Endothelial cell of umbilical vein (primary cell): ENCODE data around the gene STPG4. TPM values are rescaled to one million over a fixed set of nuclear protein-coding genes. Genes with fewer than 3 reads are reported as not detected.

Experiments used
- BruUV-seq: library from RNA; stranded (reverse); fragments of 400-500 nt; replicated peaks from 2 replicates; lab custom pipeline; 2021; lab: Mats Ljungman, UMichigan
- CTCF ChIA-PET: fragments of 300-600, 350-600 bp; sonication (Branson Sonifier 250); formaldehyde crosslinking; loops from one replicate; lab custom pipeline; 2021; ENCODE audit warnings: antibody characterized with exemption, inconsistent platforms; lab: Charles Lee
- POLR2A ChIA-PET: fragments of 300-600, 350-600 bp; sonication (Branson Sonifier 250); formaldehyde crosslinking; loops from one replicate; lab custom pipeline; 2021; ENCODE audit warnings: antibody characterized with exemption, inconsistent platforms; lab: Charles Lee
- DNase-seq: peaks from one replicate; pipeline ENCODE4 v3.0.0-alpha.2; 2011; ENCODE audit warnings: low read depth, low spot score
- FAIRE-seq: peaks from 2 replicates; lab custom pipeline; 2011; peaks lifted over from hg19 to GRCh38; lab: Jason Lieb, UNC
- H2AFZ ChIP-seq: 2 replicates; pipeline ENCODE4 v1.6.0; 2012; ENCODE audit warnings: low read depth, low read length, control low read depth, inconsistent platforms
- H3K27ac ChIP-seq: 2 replicates; pipeline ENCODE4 v1.5.1; 2011; ENCODE audit warnings: low read depth, mild to moderate bottlenecking, control low read depth, low read length, moderate library complexity; ENCODE audit not compliant: insufficient read depth
- H3K27me3 ChIP-seq, 2 experiments: 2 replicates each; pipeline versions ENCODE4 v1.6.0 to v1.6.1; 2011; ENCODE audit warnings: low read length in 2 of 2, mixed read lengths in 1 of 2; ENCODE audit not compliant: control insufficient read depth in 2 of 2, insufficient read depth in 2 of 2
- H3K36me3 ChIP-seq, 2 experiments: 2 replicates in 1 of 2; 3 replicates in 1 of 2; pipeline ENCODE4 v1.5.1; 2011; ENCODE audit warnings: low read length in 2 of 2, mild to moderate bottlenecking in 1 of 2, moderate library complexity in 1 of 2; ENCODE audit not compliant: control insufficient read depth in 2 of 2, insufficient read depth in 2 of 2; ENCODE audit errors: extremely low read depth in 1 of 2
- H3K4me1 ChIP-seq: 3 replicates; pipeline ENCODE4 v1.5.1; 2011; ENCODE audit warnings: mild to moderate bottlenecking, low read length; ENCODE audit not compliant: control insufficient read depth, insufficient read depth; ENCODE audit errors: extremely low read depth
- H3K4me2 ChIP-seq: 2 replicates; pipeline ENCODE4 v1.6.1; 2011; ENCODE audit warnings: low read length, control low read depth, mixed read lengths; ENCODE audit not compliant: insufficient read depth
- H3K4me3 ChIP-seq, 3 experiments: fragments of 200-600 bp in 1 of 3; sonication (generic), shearing (Covaris generic) in 1 of 3; replicated peaks in 1 of 3; 2 replicates each; pipeline ENCODE4 v1.5.1; 2011 to 2016; ENCODE audit warnings: control low read depth in 3 of 3, low read length in 3 of 3, mild to moderate bottlenecking in 2 of 3, inconsistent platforms in 1 of 3, low read depth in 1 of 3, moderate library complexity in 1 of 3; ENCODE audit not compliant: insufficient read depth in 1 of 3
- H3K79me2 ChIP-seq: 2 replicates; pipeline ENCODE4 v1.6.0; 2012; ENCODE audit warnings: low read length, inconsistent platforms; ENCODE audit not compliant: control insufficient read depth, insufficient read depth
- H3K9ac ChIP-seq: replicated peaks from 2 replicates; pipeline ENCODE3; 2011; ENCODE audit warnings: low read length, control low read depth; ENCODE audit not compliant: insufficient read depth; ENCODE audit errors: extremely low read depth
- H3K9me1 ChIP-seq: replicated peaks from 3 replicates; pipeline ENCODE4 v1.6.0; 2011; ENCODE audit warnings: mild to moderate bottlenecking, low read length; ENCODE audit not compliant: control insufficient read depth, insufficient read depth; ENCODE audit errors: extremely low read depth
- H3K9me3 ChIP-seq: replicated peaks from 2 replicates; pipeline ENCODE4 v1.5.1; 2012; ENCODE audit warnings: low read length, inconsistent platforms; ENCODE audit not compliant: control insufficient read depth, insufficient read depth
- H4K20me1 ChIP-seq: replicated peaks from 2 replicates; pipeline ENCODE3; 2011; ENCODE audit warnings: mild to moderate bottlenecking, low read length; ENCODE audit not compliant: control insufficient read depth, insufficient read depth; ENCODE audit errors: extremely low read depth
- CTCF ChIP-seq, 2 donors: IDR thresholded peaks; 1 replicate in 1 of 2; 2 replicates in 1 of 2; pipeline ENCODE4 v1.5.1; 2011; ENCODE audit warnings: low read length in 2 of 2, mild to moderate bottlenecking in 2 of 2, moderate library complexity in 2 of 2, control low read depth in 1 of 2, inconsistent platforms in 1 of 2, low read depth in 1 of 2; ENCODE audit not compliant: insufficient read depth in 1 of 2; ENCODE audit errors: extremely low read depth in 1 of 2
- EZH2 ChIP-seq: IDR thresholded peaks from 2 replicates; pipeline ENCODE4 v1.6.1; 2012; ENCODE audit warnings: borderline replicate concordance, low read depth, mild to moderate bottlenecking, moderate library complexity, low read length, inconsistent platforms; ENCODE audit not compliant: severe bottlenecking
- FOS ChIP-seq: IDR thresholded peaks from 2 replicates; pipeline ENCODE4 v1.6.1; 2011; ENCODE audit warnings: mild to moderate bottlenecking, low read length, moderate library complexity, borderline replicate concordance; ENCODE audit not compliant: insufficient read depth
- GATA2 ChIP-seq: IDR thresholded peaks from 2 replicates; pipeline ENCODE4 v1.7.0; 2011; ENCODE audit warnings: low read depth, mild to moderate bottlenecking, moderate library complexity, mixed read lengths, low read length; ENCODE audit not compliant: insufficient read length, insufficient read depth
- JUN ChIP-seq: IDR thresholded peaks from 2 replicates; pipeline ENCODE4 v1.6.1; 2011; ENCODE audit warnings: borderline replicate concordance, low read depth; ENCODE audit not compliant: insufficient read length, insufficient read depth
- MYC ChIP-seq: IDR thresholded peaks from one replicate; pipeline ENCODE4 v1.6.1; 2011; ENCODE audit warnings: mild to moderate bottlenecking, low read depth, low read length
- POLR2A ChIP-seq: IDR thresholded peaks from 2 replicates; pipeline ENCODE4 v1.6.1; 2012; ENCODE audit warnings: low read depth, mild to moderate bottlenecking, control low read depth, low read length
- POLR2AphosphoS5 ChIP-seq: IDR thresholded peaks from 2 replicates; pipeline ENCODE4 v1.6.1; 2012; ENCODE audit warnings: low read depth, mild to moderate bottlenecking, control low read depth, low read length, moderate library complexity; ENCODE audit not compliant: insufficient read depth
- dilution Hi-C: fragments of 300-500 bp; cut with MboI; formaldehyde crosslinking; loops from one replicate; pipeline ENCODE4 v1.15.0; 2019; ENCODE audit warnings: low sequenced_read_pairs; ENCODE audit not compliant: extremely low pct_ligation_motif_present
- intact Hi-C: fragments of 100-400 bp; cut with micrococcal nuclease; formaldehyde crosslinking; loops from one replicate; pipeline ENCODE4 v1.10.0; 2022
- polyA plus RNA-seq, 4 experiments: library from polyadenylated mRNA; depleted of rRNA in 3 of 4; stranded (reverse) in 3 of 4; unstranded in 1 of 4; fragments of >200 nt; gene quantifications; 2 replicates each; pipeline versions ENCODE4 v1.2.1 to v1.2.3, GENCODE V29; 2011 to 2012; ENCODE audit warnings: missing spikeins in 1 of 4
- total RNA-seq: library from RNA; stranded (reverse); gene quantifications from 2 replicates; pipeline ENCODE4 v1.2.3, GENCODE V29; 2021
- TF ChIP-seq, protein P1 (sequence below): IDR thresholded peaks from 2 replicates; pipeline ENCODE4 v1.6.1; 2011; ENCODE audit not compliant: insufficient read depth, insufficient read length

STPG4 gene
- total and polyA plus RNA-seq, 2 donors (not counting 3 experiments of a cell fraction or from before 2014, with no cell fraction given), result 0.53 TPM; not detected in 1

DNA sequence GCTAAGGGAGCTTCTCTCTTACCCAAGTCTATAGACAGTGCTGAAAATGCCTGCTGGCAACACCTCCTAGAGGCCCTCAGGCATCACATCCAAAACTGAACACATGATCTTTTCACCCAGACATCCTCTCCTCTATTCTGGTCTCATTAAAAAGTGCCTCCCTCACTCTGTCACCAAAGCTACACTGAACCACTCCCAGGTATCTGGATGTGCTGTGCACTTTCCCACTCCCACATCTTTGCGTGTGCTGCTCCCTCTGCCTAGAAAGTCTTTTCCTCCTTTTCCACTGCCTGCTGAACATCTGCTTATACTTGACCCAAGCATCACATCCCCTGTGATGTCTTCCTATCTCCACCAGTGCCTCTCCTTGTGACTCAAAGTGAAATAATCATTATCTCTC is 26.1 kb upstream of the STPG4 start:
- FAIRE-seq, result no peak
- no peaks in the 10 kb centered on the region for H3K9me1 ChIP-seq
- ChIA-PET POLR2A (no interaction called here), CTCF (interaction anchor here (1.0 kb wide), 1 partner anchor 142 kb away, joined by 3 read pairs; no protein-coding TSS in a partner anchor)
- intact Hi-C loops, result no loop called here
- H2AFZ ChIP-seq, result no peak overlapping the region
- dilution Hi-C loops, result no loop called here
- H3K9me3 ChIP-seq, result no peaks in the 10 kb centered on the region
- H3K27ac ChIP-seq, result no peak overlapping the region
- no peak for DNase-seq
- H3K79me2 ChIP-seq, result peaks cover 1% of the 10 kb centered on the region
- no peaks in the 10 kb centered on the region for H3K36me3 ChIP-seq
- no peak overlapping the region for H3K4me2 ChIP-seq
- H3K4me1 ChIP-seq, result peaks cover 7% of the 10 kb centered on the region
- no peak overlapping the region for H3K4me3 ChIP-seq
- H3K27me3 ChIP-seq, result no peaks in the 10 kb centered on the region
- BruUV-seq, result no TSS peak
- H4K20me1 ChIP-seq, result no peaks in the 10 kb centered on the region
- H3K9ac ChIP-seq, result no peak overlapping the region
- no peak for TF ChIP-seq POLR2AphosphoS5
- TF ChIP-seq POLR2A, result no peak
- no peak for TF ChIP-seq EZH2
- no peak for TF ChIP-seq JUN
- TF ChIP-seq MYC, result no peak
- TF ChIP-seq, protein P1, sequence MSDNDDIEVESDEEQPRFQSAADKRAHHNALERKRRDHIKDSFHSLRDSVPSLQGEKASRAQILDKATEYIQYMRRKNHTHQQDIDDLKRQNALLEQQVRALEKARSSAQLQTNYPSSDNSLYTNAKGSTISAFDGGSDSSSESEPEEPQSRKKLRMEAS, result no peak
- no peak for TF ChIP-seq CTCF (IDR thresholded peaks at IDR 0.05; ENCODE audit: extremely low read depth in 1 of 2, insufficient read depth in 1 of 2, low read depth in 1 of 2, low read length in 2 of 2)
- TF ChIP-seq FOS, result no peak
- no peak for TF ChIP-seq GATA2
